Esophagus squamous epithelium (tissue), 5 donors: ENCODE data around the gene MYO18B. TPM values are rescaled to one million over a fixed set of nuclear protein-coding genes. Genes with fewer than 3 reads are reported as not detected.

Experiments used
- DNase-seq: peaks from one replicate; lab custom pipeline; 2025; lab: John Stamatoyannopoulos, UW
- H3K27ac ChIP-seq, 4 donors: fragments of 200-600 bp; sonication (generic); one replicate each; pipeline ENCODE4 v1.5.1; 2016 to 2019; ENCODE audit warnings: mild to moderate bottlenecking in 1 of 4
- H3K27me3 ChIP-seq, 4 donors: fragments of 200-600 bp; sonication (generic); 1 replicate in 3 of 4; 2 replicates in 1 of 4; pipeline versions ENCODE4 v1.5.1 to v1.6.0; 2017 to 2021; ENCODE audit warnings: antibody characterized with exemption in 1 of 4
- H3K36me3 ChIP-seq, 3 donors: fragments of 200-600 bp; sonication (generic); one replicate each; pipeline ENCODE4 v1.5.1; 2016 to 2019
- H3K4me1 ChIP-seq, 3 donors: fragments of 200-600 bp; sonication (generic); one replicate each; pipeline ENCODE4 v1.5.1; 2017 to 2019
- H3K4me3 ChIP-seq, 4 donors: fragments of 200-600 bp; sonication (generic); 1 replicate in 3 of 4; 2 replicates in 1 of 4; pipeline ENCODE4 v1.5.1; 2016 to 2019; ENCODE audit warnings: mild to moderate bottlenecking in 2 of 4, moderate library complexity in 1 of 4
- H3K9me3 ChIP-seq, 3 donors: fragments of 200-600 bp; sonication (generic); one replicate each; pipeline ENCODE4 v1.5.1; 2016 to 2019
- POLR2A ChIP-seq, 4 donors: fragments of 450-650 bp; IDR thresholded peaks; one replicate each; pipeline ENCODE4 v1.6.1; 2017; ENCODE audit warnings: antibody characterized with exemption in 4 of 4, mild to moderate bottlenecking in 4 of 4, moderate library complexity in 3 of 4
- WGBS, 2 donors: methylation state at CpG; one replicate each; pipeline ENCODE4 v1.1.5; 2018; 5-methylcytosine and 5-hydroxymethylcytosine counted together
- intact Hi-C: fragments of 100-400 bp; cut with DNase I; formaldehyde crosslinking; loops from one replicate; pipeline ENCODE4 v1.15.0; 2022
- total RNA-seq, 4 donors: library from RNA; depleted of rRNA; stranded (reverse); fragments of >200 nt; gene quantifications; one replicate each; pipeline ENCODE4 v1.1.0, GENCODE V29; 2016
- TF ChIP-seq, protein P1 (sequence below), 6 experiments: fragments of 450-650 bp in 4 of 6; fragments of 200-600 bp in 2 of 6; sonication (generic) in 2 of 6; IDR thresholded peaks; one replicate each; pipeline ENCODE4 v1.5.1; 2016 to 2019; ENCODE audit warnings: antibody characterized with exemption in 6 of 6, mild to moderate bottlenecking in 4 of 6, moderate library complexity in 4 of 6
- donor health status: DM: yes; HTN: yes; CAD: no.

The MYO18B gene
- total RNA-seq, 4 donors from 2014 or later: 0.06 to 2.5 (median 0.17) TPM

DNA sequence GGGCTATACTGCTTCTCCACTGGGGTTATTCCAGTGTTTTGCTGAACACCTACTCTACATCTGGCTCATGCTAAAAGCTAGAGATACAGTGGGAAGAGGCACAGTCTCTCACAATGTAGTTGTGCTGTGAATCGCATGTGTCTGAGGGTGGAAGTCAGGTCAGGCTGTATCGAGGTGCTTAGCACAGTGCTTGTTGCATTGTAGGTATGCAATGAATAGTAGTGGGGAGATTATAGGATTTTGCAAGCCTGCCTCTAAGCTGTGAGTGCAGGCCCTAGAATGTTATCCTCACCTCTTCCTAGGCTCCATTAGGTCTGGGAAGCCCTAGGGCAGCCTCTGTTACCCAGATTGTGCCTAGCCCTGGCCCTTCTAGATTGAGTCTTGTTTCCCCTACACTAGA, 37.4 kb downstream of the MYO18B start:
- WGBS, 2 donors: 88 to 93% methylated on average over 2 of the region's 2 CpGs
- no peaks in the 10 kb centered on the region for H3K36me3 ChIP-seq
- H3K27ac ChIP-seq: no peak overlapping the region
- intact Hi-C loops: no loop called here
- no peak overlapping the region for H3K4me3 ChIP-seq
- H3K27me3 ChIP-seq: peaks cover 0 to 16% (median 0%) of the 10 kb centered on the region in 4 donors
- TF ChIP-seq, protein P1, sequence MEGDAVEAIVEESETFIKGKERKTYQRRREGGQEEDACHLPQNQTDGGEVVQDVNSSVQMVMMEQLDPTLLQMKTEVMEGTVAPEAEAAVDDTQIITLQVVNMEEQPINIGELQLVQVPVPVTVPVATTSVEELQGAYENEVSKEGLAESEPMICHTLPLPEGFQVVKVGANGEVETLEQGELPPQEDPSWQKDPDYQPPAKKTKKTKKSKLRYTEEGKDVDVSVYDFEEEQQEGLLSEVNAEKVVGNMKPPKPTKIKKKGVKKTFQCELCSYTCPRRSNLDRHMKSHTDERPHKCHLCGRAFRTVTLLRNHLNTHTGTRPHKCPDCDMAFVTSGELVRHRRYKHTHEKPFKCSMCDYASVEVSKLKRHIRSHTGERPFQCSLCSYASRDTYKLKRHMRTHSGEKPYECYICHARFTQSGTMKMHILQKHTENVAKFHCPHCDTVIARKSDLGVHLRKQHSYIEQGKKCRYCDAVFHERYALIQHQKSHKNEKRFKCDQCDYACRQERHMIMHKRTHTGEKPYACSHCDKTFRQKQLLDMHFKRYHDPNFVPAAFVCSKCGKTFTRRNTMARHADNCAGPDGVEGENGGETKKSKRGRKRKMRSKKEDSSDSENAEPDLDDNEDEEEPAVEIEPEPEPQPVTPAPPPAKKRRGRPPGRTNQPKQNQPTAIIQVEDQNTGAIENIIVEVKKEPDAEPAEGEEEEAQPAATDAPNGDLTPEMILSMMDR (IDR thresholded peaks at IDR 0.05): no peak
- TF ChIP-seq POLR2A (IDR thresholded peaks at IDR 0.05): no peak
- no peaks in the 10 kb centered on the region for H3K4me1 ChIP-seq
- DNase-seq: no peak
- H3K9me3 ChIP-seq: no peaks in the 10 kb centered on the region

- intact Hi-C loops: no loop called here
- DNase-seq: no peak
- TF ChIP-seq POLR2A (IDR thresholded peaks at IDR 0.05): no peak
- TF ChIP-seq, protein P1 (IDR thresholded peaks at IDR 0.05): no peak
- Histone ChIP-seq H3K9me3 (no peaks in the 10 kb centered on the region), H3K4me3 (no peak overlapping the region), H3K27ac (no peak overlapping the region), H3K27me3 (peaks cover 0 to 17% (median 0%) of the 10 kb centered on the region in 4 donors), H3K36me3 (no peaks in the 10 kb centered on the region), H3K4me1 (no peaks in the 10 kb centered on the region)
- 40 to 81% methylated on average over 1 to 13 of the region's 13 CpGs for WGBS, 2 donors
These were observed 37.9 kb downstream of the MYO18B start for GRCh38 chr22:25779890-25780289.

GRCh38 chr22:25780673-25781072, 38.7 kb downstream of the MYO18B start:
- TF ChIP-seq POLR2A (IDR thresholded peaks at IDR 0.05): no peak
- TF ChIP-seq, protein P1 (IDR thresholded peaks at IDR 0.05): no peak
- Histone ChIP-seq H3K4me1 (no peaks in the 10 kb centered on the region), H3K4me3 (no peak overlapping the region), H3K27me3 (peaks cover 0 to 23% (median 0%) of the 10 kb centered on the region in 4 donors), H3K9me3 (no peaks in the 10 kb centered on the region), H3K36me3 (no peaks in the 10 kb centered on the region), H3K27ac (no peak overlapping the region)
- DNase-seq: no peak
- WGBS, 2 donors: 63 to 67% methylated on average over 11 of the region's 11 CpGs
- intact Hi-C loops: no loop called here

DNA sequence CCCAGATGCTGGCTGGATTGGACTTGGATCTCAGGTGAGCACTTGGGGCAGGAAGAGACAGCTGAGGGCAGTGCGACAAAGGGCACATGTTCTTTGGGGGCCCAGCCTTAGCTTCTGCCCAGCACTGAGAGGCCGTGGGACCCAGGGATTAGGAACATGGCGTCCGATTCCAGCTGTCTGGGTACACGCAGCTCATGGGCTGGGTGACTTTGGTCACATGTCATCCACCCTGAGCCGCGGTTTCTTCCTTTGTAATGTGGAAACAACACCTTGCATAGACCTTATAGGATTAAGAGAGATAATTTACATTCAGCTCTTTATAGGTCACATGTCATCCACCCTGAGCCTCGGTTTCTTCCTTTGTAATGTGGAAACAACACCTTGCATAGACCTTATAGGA, 39.8 kb downstream of the MYO18B start:
- intact Hi-C loops: no loop called here
- 75 to 89% methylated on average over 6 to 7 of the region's 8 CpGs for WGBS, 2 donors
- Histone ChIP-seq H3K4me3 (no peak overlapping the region), H3K4me1 (no peaks in the 10 kb centered on the region), H3K27ac (no peak overlapping the region), H3K9me3 (no peaks in the 10 kb centered on the region), H3K36me3 (no peaks in the 10 kb centered on the region), H3K27me3 (peaks cover 0 to 23% (median 0%) of the 10 kb centered on the region in 4 donors)
- no peak for DNase-seq
- TF ChIP-seq POLR2A (IDR thresholded peaks at IDR 0.05): no peak
- TF ChIP-seq, protein P1 (IDR thresholded peaks at IDR 0.05): no peak

GRCh38 chr22:25782831-25783230, 40.8 kb downstream of the MYO18B start:
- WGBS, 2 donors: 50 to 65% methylated on average over 2 of the region's 2 CpGs
- TF ChIP-seq, protein P1 (IDR thresholded peaks at IDR 0.05): no peak
- no peak for TF ChIP-seq POLR2A (IDR thresholded peaks at IDR 0.05)
- Histone ChIP-seq H3K27ac (no peak overlapping the region), H3K9me3 (no peaks in the 10 kb centered on the region), H3K4me1 (no peaks in the 10 kb centered on the region), H3K36me3 (no peaks in the 10 kb centered on the region), H3K27me3 (peaks cover 0 to 23% (median 0%) of the 10 kb centered on the region in 4 donors), H3K4me3 (no peak overlapping the region)
- intact Hi-C loops: no loop called here
- DNase-seq: no peak
